ENCODE results near the gene TIGD4. TPM values are rescaled to one million over a fixed set of nuclear protein-coding genes. Genes with fewer than 3 reads are reported as not detected.
A peak's percentile ranks its signal among the peaks of the same experiment; 100 is the strongest.

Gene TIGD4
- total and polyA plus RNA-seq, 2 experiments from 2014 or later: 0.11 TPM; not detected in 1

DNA sequence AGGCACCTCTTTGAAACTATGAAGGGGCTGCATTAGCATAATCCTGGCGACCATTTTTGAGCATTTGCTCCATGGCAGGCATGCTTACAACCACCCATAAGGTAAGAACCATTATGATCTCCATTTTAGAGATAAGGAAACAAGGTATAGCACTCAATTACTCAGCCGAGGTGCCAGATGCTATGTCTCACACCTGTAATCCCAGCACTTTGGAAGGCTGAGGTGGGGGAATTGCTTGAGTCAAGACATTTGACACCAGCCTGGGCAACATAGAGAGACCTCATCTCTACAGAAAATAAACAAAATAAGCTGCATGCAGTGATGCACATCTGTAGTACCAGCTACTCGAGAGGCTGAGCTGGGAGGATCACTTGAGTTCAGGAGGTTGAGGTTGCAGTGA, 43.6 kb downstream of the TIGD4 start:
- 34 to 41% methylated on average over 3 of the region's 3 CpGs for WGBS, 2 experiments (ENCODE audit: low coverage in 1 of 2, low lambda C conversion rate in 2 of 2, missing lambda C conversion rate in 2 of 2)

DNA sequence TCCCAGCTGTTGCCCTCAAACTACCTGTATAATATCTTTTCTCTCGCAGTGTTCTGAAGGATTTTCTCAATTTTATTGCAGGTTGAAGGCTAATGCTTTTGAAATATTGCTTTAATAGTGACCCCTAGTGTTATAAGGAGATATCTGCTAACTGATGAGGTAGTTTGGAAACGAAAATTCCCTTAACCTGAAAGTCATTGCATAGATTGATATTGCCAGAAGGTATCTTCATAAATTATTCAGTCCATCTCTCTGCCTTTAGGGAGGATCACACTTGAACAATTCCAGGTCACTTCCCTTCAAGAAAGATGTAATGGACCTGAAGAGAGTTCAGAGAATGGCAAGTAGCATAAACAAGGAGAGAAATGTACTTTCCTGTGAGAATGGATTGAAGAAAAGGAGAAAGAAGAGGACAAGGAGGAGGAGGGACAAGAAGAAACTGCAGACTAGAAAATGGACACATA, 44.1 kb downstream of the TIGD4 start:
- 7 to 9% methylated on average over 2 of the region's 2 CpGs for WGBS, 2 experiments (ENCODE audit: low coverage in 1 of 2, low lambda C conversion rate in 2 of 2, missing lambda C conversion rate in 2 of 2)
- Histone ChIP-seq H3K27me3 (replicated peaks; ENCODE audit: insufficient read depth) (no peaks in the 10 kb centered on the region), H3K36me3 (ENCODE audit: low read depth) (no peaks in the 10 kb centered on the region), H3K9me3 (ENCODE audit: low read depth) (no peaks in the 10 kb centered on the region), H3K4me2 (ENCODE audit: unreplicated experiment) (no peak overlapping the region), H2AFZ (no peak overlapping the region), H3K4me1 (ENCODE audit: insufficient read depth) (0 out of 2 replicates have a peak, but pooled peaks cover 3% of the 10 kb centered on the region), H3K4me3 (no peak overlapping the region), H3F3A (ENCODE audit: insufficient read depth) (peaks cover 12% of the 10 kb centered on the region; the same call in 1 of the 2 replicates), H4K20me1 (ENCODE audit: insufficient read depth) (no peaks in the 10 kb centered on the region), H3K27ac (no peak overlapping the region), H3K9ac (no peak overlapping the region), H3K79me2 (ENCODE audit: insufficient read depth) (no peaks in the 10 kb centered on the region), H3K9me2 (ENCODE audit: insufficient read depth) (no peaks in the 10 kb centered on the region)
- DNase-seq: peak; percentile 56
- in situ Hi-C loops (cut with MboI): no loop called here
- TF ChIP-seq EZH2 (IDR thresholded peaks at IDR 0.05; ENCODE audit: insufficient read depth, poor library complexity, severe bottlenecking) (no peak), EZH2phosphoT487 (IDR thresholded peaks at IDR 0.05; ENCODE audit: insufficient read depth, low read depth) (no peak)

More for the DNA sequence above, 43.6 kb downstream of the TIGD4 start:
- Histone ChIP-seq H3F3A (ENCODE audit: insufficient read depth) (peaks cover 12% of the 10 kb centered on the region; the same call in 1 of the 2 replicates), H3K9ac (no peak overlapping the region), H4K20me1 (ENCODE audit: insufficient read depth) (no peaks in the 10 kb centered on the region), H3K27ac (no peak overlapping the region), H3K9me2 (ENCODE audit: insufficient read depth) (no peaks in the 10 kb centered on the region), H3K36me3 (ENCODE audit: low read depth) (no peaks in the 10 kb centered on the region), H3K4me2 (ENCODE audit: unreplicated experiment) (no peak overlapping the region), H3K4me3 (no peak overlapping the region), H2AFZ (no peak overlapping the region), H3K79me2 (ENCODE audit: insufficient read depth) (no peaks in the 10 kb centered on the region), H3K4me1 (ENCODE audit: insufficient read depth) (0 out of 2 replicates have a peak, but pooled peaks cover 3% of the 10 kb centered on the region), H3K9me3 (ENCODE audit: low read depth) (no peaks in the 10 kb centered on the region), H3K27me3 (replicated peaks; ENCODE audit: insufficient read depth) (no peaks in the 10 kb centered on the region)
- in situ Hi-C loops (cut with MboI): no loop called here
- TF ChIP-seq EZH2phosphoT487 (IDR thresholded peaks at IDR 0.05; ENCODE audit: insufficient read depth, low read depth): no peak
- no peak for DNase-seq

DNA sequence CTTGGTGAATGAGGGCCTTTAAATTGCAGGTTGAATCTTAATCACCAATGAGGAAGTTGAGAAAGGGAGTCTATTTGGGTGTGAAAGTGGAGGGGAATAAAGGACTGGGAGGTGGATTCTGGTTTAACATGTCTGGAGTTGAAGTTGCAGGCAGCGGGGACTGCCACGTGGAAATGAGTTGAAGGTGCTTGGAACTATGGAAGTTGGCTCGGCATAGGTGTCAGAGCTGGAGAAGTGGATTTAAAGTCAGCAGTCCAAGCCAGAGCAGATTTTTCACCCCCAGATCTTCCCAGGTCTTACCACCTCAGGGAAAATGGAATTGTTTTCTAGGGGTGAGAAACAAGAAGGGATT, 44.9 kb downstream of the TIGD4 start:
- Histone ChIP-seq H3K9me2 (ENCODE audit: insufficient read depth) (no peaks in the 10 kb centered on the region), H3K27me3 (replicated peaks; ENCODE audit: insufficient read depth) (no peaks in the 10 kb centered on the region), H3K9ac (no peak overlapping the region), H3F3A (ENCODE audit: insufficient read depth) (peaks cover 16% of the 10 kb centered on the region; the same call in 1 of the 2 replicates), H3K9me3 (ENCODE audit: low read depth) (no peaks in the 10 kb centered on the region), H4K20me1 (ENCODE audit: insufficient read depth) (no peaks in the 10 kb centered on the region), H3K79me2 (ENCODE audit: insufficient read depth) (no peaks in the 10 kb centered on the region), H3K4me1 (ENCODE audit: insufficient read depth) (peaks cover 6% of the 10 kb centered on the region; the same call in 1 of the 2 replicates), H2AFZ (no peak overlapping the region), H3K27ac (no peak overlapping the region), H3K36me3 (ENCODE audit: low read depth) (no peaks in the 10 kb centered on the region), H3K4me3 (no peak overlapping the region), H3K4me2 (ENCODE audit: unreplicated experiment) (no peak overlapping the region)
- 65 to 77% methylated on average over 3 of the region's 3 CpGs for WGBS, 2 experiments (ENCODE audit: low coverage in 1 of 2, low lambda C conversion rate in 2 of 2, missing lambda C conversion rate in 2 of 2)
- no peak for DNase-seq
- TF ChIP-seq EZH2 (IDR thresholded peaks at IDR 0.05; ENCODE audit: insufficient read depth, poor library complexity, severe bottlenecking): no peak
- TF ChIP-seq EZH2phosphoT487 (IDR thresholded peaks at IDR 0.05; ENCODE audit: insufficient read depth, low read depth): no peak
- in situ Hi-C loops (cut with MboI): no loop called here

DNA sequence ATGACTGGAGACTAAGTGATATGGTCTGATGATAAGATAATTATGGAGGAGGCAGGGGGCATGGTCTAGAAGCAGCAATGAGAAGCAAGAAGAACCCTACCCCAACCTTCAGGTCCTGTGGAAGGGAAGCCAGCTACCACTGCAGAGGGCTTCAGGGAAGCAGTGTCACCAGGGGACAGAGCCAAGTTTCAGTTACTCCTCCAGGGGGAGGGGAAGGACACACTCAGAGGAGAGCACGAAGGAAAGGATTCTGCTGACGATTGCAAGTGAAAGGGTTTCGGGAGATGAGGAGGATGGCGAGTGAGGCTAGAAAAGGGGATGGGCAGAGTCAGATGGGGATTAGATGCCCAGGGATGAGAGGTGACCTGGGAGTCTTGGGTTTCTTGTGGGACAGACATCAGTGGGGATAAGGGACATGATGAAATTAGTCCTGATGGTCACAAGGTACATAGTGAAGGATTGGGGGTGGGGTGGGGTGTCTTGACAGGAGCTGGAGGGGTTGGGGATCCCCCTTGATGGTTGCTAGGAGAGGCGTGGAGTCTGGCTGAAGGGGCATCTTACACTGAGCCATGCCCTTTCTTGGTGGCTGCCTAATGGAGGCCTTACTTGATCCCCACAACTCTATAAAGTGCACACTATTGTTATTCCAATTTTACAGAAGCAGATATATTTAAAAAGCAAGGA, 45.4 kb downstream of the TIGD4 start:
- H3K9me3 ChIP-seq (ENCODE audit: low read depth): no peaks in the 10 kb centered on the region
- no peak overlapping the region for H2AFZ ChIP-seq
- no peak overlapping the region for H3K27ac ChIP-seq
- no peaks in the 10 kb centered on the region for H3K27me3 ChIP-seq (replicated peaks; ENCODE audit: insufficient read depth)
- no peaks in the 10 kb centered on the region for H3K9me2 ChIP-seq (ENCODE audit: insufficient read depth)
- no peak overlapping the region for H3K4me2 ChIP-seq (ENCODE audit: unreplicated experiment)
- TF ChIP-seq EZH2 (IDR thresholded peaks at IDR 0.05; ENCODE audit: insufficient read depth, poor library complexity, severe bottlenecking) (no peak), EZH2phosphoT487 (IDR thresholded peaks at IDR 0.05; ENCODE audit: insufficient read depth, low read depth) (no peak)
- in situ Hi-C loops (cut with MboI): no loop called here
- WGBS, 2 experiments (ENCODE audit: low coverage in 1 of 2, low lambda C conversion rate in 2 of 2, missing lambda C conversion rate in 2 of 2): 71 to 84% methylated on average over 5 of the region's 5 CpGs
- H3K79me2 ChIP-seq (ENCODE audit: insufficient read depth): no peaks in the 10 kb centered on the region
- no peaks in the 10 kb centered on the region for H3K36me3 ChIP-seq (ENCODE audit: low read depth)
- H3K4me1 ChIP-seq (ENCODE audit: insufficient read depth): peaks cover 7% of the 10 kb centered on the region; the same call in 1 of the 2 replicates
- no peaks in the 10 kb centered on the region for H4K20me1 ChIP-seq (ENCODE audit: insufficient read depth)
- DNase-seq: peak; percentile 8
- peaks cover 12% of the 10 kb centered on the region for H3F3A ChIP-seq (ENCODE audit: insufficient read depth)
- H3K4me3 ChIP-seq: no peak overlapping the region
- no peak overlapping the region for H3K9ac ChIP-seq

Measured in GM23248 (cell line).